ENCODE measurements around the gene SLC25A26.

DNA sequence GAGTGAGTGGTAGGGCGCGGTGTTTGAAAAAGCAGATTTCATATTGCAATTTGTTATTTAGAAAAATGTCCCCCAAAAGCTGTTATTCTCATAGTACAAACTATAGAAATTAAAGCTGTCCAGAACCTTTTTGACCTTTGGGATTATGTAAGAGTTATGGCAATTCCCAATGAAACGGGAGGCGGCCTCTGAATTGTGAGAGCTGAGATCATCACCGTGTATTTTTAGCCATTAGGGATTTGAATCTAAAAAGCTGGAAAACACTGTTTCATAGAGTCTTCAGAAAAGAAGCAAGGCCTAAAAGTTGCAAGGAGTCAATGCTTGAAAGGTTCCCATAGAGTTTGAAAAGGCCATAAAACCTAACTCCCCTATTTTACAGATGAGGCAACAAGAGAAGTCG lies 38.6 kb upstream of the SLC25A26 start:
- TF ChIP-seq REST (IDR thresholded peaks at IDR 0.05; ENCODE audit: insufficient read depth in 1 of 2, low read depth in 2 of 2, low read length in 1 of 2) (no peak), POLR2AphosphoS5 (IDR thresholded peaks at IDR 0.05; ENCODE audit: low read depth, low read length) (no peak)
- TF ChIP-seq, protein P1, sequence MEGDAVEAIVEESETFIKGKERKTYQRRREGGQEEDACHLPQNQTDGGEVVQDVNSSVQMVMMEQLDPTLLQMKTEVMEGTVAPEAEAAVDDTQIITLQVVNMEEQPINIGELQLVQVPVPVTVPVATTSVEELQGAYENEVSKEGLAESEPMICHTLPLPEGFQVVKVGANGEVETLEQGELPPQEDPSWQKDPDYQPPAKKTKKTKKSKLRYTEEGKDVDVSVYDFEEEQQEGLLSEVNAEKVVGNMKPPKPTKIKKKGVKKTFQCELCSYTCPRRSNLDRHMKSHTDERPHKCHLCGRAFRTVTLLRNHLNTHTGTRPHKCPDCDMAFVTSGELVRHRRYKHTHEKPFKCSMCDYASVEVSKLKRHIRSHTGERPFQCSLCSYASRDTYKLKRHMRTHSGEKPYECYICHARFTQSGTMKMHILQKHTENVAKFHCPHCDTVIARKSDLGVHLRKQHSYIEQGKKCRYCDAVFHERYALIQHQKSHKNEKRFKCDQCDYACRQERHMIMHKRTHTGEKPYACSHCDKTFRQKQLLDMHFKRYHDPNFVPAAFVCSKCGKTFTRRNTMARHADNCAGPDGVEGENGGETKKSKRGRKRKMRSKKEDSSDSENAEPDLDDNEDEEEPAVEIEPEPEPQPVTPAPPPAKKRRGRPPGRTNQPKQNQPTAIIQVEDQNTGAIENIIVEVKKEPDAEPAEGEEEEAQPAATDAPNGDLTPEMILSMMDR (IDR thresholded peaks at IDR 0.05), result no peak
